Eye (tissue), 1 donor: ENCODE data around the gene ZBTB47.
A peak's percentile ranks its signal among the peaks of the same experiment; 100 is the strongest.

Source experiments
- DNase-seq: peaks from one replicate; pipeline ENCODE4 v3.0.0-alpha.2; 2015

Gene ZBTB47

DNA sequence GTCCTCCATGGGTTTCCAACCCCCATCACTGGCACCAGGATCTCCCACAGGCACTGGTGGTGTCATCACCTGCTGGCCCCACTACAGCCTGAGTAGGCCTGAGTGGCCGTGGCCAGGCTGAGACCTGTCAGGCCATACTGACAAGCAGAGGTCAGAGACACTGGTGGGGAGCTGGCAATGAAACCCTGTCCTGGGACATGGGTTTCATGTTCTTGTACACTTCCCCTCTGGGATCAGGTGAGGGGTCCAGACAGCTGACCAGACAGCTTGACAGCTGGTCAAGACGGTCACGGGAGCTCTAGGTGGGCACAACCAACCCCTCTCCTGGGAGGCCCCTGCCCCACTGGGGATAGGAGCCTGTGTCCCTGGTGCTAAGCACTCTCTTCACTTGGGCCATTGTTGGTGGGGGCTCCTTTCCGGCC lies 13.1 kb downstream of the ZBTB47 start:
- no peak for DNase-seq

DNA sequence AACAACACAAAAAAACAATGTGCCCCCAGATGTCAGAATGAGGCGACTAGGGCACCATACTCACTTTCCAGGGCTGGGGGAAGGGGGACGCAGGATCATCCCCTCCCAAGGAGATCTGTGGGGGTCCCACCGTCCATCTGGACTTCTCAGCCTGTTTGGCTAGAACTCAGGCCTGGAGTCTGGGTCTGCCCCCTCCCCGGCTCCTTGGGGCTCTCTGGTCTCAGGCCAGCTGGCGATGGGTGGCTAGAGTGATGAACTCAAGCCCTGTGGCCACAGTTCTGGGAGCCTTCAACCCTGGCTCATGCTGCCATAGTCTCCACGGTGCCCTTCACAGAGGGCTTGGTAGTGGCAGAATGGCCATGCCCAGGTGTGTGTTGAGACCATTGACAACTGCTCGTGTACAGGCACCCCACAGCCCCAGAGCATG lies 13.6 kb downstream of the ZBTB47 start:
- DNase-seq, result no peak

DNA sequence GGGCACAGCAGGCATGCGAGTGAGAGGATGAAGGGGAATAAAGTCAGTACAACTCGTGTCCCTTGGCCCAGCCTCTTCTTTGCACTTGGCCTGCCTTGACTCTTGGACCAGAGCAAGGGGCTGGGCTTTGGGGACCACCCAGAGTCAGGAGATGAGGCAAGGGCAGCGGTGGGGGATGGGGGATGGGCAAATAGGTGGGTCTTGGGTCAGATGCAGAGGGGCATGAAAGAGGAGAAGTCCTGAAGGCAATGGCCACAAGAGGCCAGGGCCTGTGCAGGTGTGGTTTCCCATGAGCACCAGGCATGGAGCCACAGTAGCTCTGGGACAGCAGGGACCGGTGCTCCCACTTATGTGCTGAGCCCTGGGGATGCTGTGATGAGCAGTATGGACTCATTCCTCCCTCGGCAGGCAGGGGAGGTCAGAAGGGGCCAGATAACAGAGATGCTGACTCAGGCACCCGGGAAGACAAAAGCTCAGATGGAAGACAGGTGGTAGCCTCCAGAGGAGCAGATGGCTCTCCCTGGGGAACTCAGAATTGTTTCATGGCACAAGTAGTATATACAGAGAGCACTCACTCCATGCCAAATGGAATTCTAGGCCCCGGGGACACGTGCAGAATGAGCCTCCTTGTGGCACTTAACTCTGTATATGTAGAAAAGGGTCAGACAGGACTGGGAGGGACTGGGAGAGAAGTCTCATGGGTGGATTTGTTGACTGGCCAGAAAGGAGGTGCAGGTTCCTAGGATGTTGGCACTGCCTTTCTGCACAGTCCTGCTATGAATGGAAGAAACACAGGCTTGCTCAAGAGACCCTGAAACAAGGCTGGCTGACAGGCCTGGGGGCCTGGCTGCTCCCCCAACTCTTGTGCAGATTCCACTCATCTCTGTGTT lies 14.3 kb downstream of the ZBTB47 start:
- DNase-seq, result peak; percentile 79

GRCh38 chr3:42668413-42668760 lies 14.9 kb downstream of the ZBTB47 start:
- DNase-seq, result no peak

DNA sequence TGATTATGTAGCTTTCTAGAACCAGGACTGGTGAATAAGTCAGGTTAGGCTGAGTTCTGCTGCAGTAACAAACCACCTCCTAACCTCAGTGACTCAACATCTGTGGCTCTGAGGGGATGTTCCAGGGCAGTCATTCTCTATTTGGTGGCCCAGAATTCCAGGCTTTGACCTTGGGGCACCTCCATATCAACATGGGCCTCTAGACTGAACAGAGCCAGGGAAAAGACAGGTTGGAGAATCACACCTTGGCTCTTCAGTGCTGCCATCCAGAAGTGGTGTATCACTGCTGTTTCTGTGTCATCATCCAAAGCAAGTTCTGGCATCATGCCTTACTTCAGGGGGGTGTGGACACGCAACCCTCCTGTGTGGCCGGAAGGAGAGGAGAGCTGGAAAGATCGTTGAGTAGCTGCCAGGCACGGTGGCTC lies 15.3 kb downstream of the ZBTB47 start:
- DNase-seq, result no peak

GRCh38 chr3:42670051-42670576 lies 16.6 kb downstream of the ZBTB47 start:
- DNase-seq, result no peak

DNA sequence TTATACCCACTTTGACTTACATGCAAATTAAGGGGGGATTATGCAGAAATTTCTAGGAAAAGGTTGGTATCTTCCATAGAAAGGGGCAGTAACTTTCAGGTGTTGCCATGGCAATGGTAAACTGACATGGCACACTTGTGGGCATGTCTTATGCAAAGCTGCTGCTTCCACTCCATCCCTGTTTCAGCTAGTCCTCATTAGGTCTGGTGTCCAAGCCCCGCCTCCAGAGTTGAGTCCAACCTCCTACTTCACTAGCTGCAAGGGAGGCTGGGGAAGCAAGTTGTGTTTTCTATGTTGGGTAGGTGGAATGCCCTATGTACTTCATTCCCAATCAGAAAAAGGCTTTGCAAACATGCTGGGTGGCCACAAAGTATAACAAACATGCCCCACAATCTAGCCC lies 17.2 kb downstream of the ZBTB47 start:
- no peak for DNase-seq

DNA sequence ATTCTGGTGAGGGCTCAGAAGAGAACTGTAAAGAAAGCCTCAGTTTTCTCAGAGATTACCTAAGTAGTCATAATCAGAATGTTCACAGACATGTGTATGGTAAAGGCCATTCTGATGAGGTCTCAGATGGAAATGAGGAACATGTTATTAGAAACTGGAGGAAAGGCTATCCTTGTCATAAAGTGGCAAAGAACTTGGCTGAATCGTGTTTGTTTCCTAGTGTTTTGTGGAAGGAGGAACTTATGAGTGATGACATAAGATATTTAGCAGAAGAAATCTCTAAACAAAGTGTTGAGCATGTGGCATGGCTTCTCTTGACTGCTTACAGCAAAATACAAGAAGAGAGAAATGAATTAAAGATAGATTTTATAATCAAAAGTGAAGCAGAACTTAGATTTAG lies 19.0 kb downstream of the ZBTB47 start:
- no peak for DNase-seq

GRCh38 chr3:42673082-42673481 lies 19.6 kb downstream of the ZBTB47 start:
- no peak for DNase-seq

DNA sequence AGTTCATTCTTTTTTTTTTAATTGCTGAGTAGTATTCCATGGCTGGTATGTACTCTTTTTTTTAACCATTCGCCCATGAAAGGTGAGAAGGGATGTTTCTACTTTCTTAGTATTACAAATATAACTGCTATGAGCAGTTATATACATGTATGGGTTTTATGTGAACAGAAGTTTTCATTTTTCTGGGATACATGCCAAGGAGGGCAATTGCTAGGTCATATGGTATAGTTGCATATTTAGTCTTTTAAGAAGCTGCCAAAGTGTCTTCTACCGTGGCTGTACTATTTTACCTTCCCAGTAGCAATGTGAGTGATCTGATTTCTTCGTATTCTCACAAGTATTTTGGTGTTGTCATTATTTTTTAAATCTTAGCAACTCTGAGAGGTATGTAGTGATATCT lies 20.6 kb downstream of the ZBTB47 start:
- no peak for DNase-seq

GRCh38 chr3:42675909-42676308 lies 22.4 kb downstream of the ZBTB47 start:
- DNase-seq, result no peak

DNA sequence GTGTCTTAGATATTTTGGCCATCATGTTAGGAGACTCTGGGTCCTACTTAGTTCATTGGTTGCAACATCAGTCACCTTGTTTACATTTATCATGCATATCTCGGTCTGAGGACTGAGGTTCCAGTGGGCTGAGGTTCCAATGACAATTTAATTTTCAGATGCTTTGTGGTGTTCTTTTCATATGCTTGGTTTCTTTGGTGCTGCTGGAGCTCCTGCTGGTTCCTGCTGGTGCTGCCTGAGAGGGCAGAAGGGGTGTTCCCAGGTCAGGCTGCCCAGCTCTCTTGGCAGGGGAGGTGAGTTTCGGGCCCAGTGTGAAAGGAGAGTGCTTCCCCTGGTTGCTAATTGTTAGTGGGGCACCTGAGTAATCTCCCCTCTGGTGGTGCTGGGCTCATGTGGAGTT lies 24.9 kb downstream of the ZBTB47 start:
- no peak for DNase-seq

DNA sequence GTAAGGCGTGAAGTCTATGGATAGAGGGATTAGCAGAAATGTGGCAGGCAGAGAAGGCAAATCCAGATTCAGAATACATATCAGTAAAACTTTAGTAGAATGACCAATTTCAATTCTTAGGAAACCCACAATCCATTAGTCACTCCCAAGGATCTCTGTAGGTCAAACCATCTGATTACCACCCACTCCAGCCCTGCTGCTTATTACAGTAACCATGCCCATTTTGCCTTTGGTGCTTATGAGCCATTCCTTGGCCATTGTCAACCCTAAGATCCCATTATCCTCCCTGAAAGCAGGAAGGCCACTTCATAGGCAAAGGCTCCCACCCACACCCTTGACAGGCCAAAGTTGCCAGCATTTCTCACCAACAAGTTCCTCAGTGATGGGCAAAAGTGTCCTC lies 26.8 kb downstream of the ZBTB47 start:
- no peak for DNase-seq

GRCh38 chr3:42680806-42681205 lies 27.3 kb downstream of the ZBTB47 start:
- DNase-seq, result no peak

DNA sequence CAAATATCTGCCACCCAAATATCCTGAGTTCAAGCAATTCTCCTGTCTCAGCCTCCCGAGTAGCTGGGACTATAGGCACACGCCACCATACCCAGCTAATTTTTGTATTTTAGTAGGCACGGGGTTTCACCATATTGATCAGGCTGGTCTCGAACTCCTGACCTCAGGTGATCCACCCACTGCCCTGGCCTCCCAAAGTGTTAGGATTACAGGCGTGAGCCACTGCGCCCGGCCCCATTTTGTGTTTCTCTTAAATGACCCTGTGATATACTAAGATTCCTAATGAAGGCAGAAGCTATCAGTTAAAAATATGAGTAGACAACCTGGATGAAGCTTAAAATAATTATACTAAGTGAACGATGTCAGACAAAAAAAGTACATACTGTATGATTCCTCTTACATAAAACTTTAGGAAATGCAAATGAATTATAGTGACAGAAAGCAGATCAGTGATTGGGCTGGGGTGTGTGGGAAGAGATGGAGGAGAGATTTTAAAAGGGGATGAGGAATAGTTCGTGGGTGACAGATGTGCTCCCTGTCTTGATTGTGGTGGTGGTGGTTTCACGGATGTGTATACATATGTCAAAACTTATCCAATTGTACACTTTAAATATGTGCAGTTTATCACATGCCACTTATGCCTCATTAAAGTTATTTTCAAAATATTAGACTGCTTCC lies 28.0 kb downstream of the ZBTB47 start:
- no peak for DNase-seq

GRCh38 chr3:42682301-42683070 lies 29.0 kb downstream of the ZBTB47 start:
- no peak for DNase-seq

GRCh38 chr3:42683875-42684598 lies 30.5 kb downstream of the ZBTB47 start:
- peak; percentile 35 for DNase-seq

- DNase-seq, result no peak
These were observed 31.3 kb downstream of the ZBTB47 start for GRCh38 chr3:42684632-42685362.

DNA sequence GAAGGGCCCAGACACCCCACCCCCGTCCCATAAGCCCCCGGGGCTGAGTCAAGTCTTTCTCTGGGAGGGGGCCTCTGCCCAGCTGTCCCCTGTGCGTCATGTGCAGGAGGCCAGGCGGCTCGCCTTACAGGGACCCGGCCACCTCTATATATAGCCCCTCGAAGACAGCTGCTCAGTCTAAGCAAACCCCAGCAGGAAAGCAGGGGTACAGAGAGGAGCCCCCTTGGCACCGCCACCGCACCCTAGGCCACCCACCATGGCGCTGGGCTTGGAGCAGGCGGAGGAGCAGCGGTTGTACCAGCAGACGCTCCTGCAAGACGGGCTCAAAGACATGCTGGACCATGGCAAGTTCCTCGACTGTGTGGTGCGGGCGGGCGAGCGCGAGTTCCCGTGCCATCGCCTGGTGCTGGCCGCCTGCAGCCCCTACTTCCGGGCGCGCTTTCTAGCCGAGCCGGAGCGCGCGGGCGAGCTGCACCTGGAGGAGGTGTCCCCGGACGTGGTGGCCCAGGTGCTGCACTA lies 31.9 kb downstream of the ZBTB47 start, which contains the start of gene KLHL40:
KLHL40 (plus strand) TSS at position 175 of the 519 bp plus-strand sequence; CDS start at position 257, 82 bp downstream.
- DNase-seq, result no peak

DNA sequence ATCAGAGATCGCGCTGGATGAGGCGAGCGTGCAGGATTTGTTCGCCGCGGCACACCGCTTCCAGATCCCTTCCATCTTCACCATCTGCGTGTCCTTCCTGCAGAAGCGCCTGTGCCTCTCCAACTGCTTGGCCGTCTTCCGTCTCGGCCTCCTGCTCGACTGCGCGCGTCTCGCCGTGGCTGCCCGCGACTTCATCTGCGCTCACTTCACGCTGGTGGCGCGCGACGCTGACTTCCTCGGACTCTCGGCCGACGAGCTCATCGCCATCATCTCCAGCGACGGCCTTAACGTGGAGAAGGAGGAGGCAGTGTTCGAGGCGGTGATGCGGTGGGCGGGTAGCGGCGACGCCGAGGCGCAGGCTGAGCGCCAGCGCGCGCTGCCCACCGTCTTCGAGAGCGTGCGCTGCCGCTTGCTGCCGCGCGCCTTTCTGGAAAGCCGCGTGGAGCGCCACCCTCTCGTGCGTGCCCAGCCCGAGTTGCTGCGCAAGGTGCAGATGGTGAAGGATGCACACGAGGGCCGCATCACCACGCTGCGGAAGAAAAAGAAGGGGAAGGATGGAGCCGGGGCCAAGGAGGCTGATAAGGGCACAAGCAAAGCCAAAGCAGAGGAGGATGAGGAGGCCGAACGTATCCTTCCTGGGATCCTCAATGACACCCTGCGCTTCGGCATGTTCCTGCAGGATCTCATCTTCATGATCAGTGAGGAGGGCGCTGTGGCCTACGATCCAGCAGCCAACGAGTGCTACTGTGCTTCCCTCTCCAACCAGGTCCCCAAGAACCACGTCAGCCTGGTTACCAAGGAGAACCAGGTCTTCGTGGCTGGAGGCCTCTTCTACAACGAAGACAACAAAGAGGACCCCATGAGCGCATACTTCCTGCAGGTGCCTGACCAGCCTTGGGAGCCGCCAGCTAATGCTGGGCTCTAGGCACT lies 32.7 kb downstream of the ZBTB47 start:
- peak; percentile 36 for DNase-seq
